Left ventricle myocardium inferior (tissue), 1 donor: ENCODE measurements around the gene DNAAF8. TPM values are rescaled to one million over a fixed set of nuclear protein-coding genes. Genes with fewer than 3 reads are reported as not detected.

ENCODE experiments used
- DNase-seq: peaks from one replicate; pipeline ENCODE4 v3.0.0-alpha.2; 2020
- H3K27ac ChIP-seq: fragments of 200-600 bp; replicated peaks from 2 replicates; pipeline ENCODE4 v1.8.0; 2021
- H3K27me3 ChIP-seq: fragments of 200-600 bp; 2 replicates; pipeline ENCODE4 v1.8.0; 2021; ENCODE audit warnings: low read depth
- H3K36me3 ChIP-seq: fragments of 200-600 bp; 2 replicates; pipeline ENCODE4 v1.8.0; 2021
- H3K4me1 ChIP-seq: fragments of 200-600 bp; 2 replicates; pipeline ENCODE4 v1.8.0; 2021
- H3K4me3 ChIP-seq: fragments of 200-600 bp; 2 replicates; pipeline ENCODE4 v1.8.0; 2021; ENCODE audit warnings: mild to moderate bottlenecking, moderate library complexity
- H3K9me3 ChIP-seq: fragments of 200-600 bp; replicated peaks from 2 replicates; pipeline ENCODE4 v1.8.0; 2021
- intact Hi-C: fragments of 100-400 bp; cut with micrococcal nuclease; formaldehyde crosslinking; loops from one replicate; pipeline ENCODE4 v1.11.0; 2022
- total RNA-seq: library from RNA; stranded (reverse); fragmentation: NEBNext Ultra II Directional; extraction: Animal tissue kit (Norgen Biotek cat#: 25700); gene quantifications from one replicate; pipeline ENCODE4 v1.2.1, GENCODE V29; 2021
- TF ChIP-seq, protein P1 (sequence below): fragments of 200-600 bp; IDR thresholded peaks from 2 replicates; pipeline ENCODE4 v1.8.0; 2021; ENCODE audit warnings: antibody characterized with exemption, mild to moderate bottlenecking, borderline replicate concordance
- donor health status: DM: no; HTN: yes; CAD: no; lungs with severe emphysema.

DNAAF8 gene
- total RNA-seq, 1 donor from 2014 or later: 0.77 TPM

DNA sequence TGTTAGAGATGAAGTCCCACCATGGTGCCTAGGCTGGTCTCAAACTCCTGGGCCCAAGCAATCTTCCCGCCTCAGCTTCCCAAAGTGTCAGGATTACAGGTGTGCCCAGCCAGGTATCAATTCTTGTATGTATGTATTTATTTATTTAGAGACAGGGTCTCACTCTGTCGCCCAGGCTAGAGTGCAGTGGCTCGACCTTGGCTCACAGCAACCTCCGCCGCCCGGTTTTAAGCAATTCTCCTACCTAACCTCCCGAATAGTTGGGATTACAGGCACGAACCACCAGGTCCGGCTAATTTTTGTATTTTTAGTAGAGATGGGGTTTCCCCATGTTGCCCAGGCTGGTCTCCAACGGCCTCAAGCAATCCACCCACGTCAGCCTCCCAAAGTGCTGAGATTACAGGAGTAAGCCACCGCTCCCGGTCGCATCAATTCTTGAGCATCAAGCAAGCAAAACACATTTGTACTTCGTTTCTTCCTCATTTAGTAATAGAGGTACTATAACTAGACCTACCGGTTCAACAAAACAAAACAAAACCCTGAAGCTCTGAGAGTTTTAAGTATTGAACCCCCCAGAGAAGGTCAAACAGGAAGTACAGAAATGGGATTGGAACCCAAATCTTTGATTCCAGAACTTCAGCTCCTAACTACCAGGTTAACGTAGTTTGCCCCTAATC is 33.7 kb downstream of the DNAAF8 start:
- H3K9me3 ChIP-seq: no peaks in the 10 kb centered on the region
- peaks cover 22% of the 10 kb centered on the region for H3K36me3 ChIP-seq
- peak overlapping the region; percentile 86 for H3K4me3 ChIP-seq
- TF ChIP-seq, protein P1, sequence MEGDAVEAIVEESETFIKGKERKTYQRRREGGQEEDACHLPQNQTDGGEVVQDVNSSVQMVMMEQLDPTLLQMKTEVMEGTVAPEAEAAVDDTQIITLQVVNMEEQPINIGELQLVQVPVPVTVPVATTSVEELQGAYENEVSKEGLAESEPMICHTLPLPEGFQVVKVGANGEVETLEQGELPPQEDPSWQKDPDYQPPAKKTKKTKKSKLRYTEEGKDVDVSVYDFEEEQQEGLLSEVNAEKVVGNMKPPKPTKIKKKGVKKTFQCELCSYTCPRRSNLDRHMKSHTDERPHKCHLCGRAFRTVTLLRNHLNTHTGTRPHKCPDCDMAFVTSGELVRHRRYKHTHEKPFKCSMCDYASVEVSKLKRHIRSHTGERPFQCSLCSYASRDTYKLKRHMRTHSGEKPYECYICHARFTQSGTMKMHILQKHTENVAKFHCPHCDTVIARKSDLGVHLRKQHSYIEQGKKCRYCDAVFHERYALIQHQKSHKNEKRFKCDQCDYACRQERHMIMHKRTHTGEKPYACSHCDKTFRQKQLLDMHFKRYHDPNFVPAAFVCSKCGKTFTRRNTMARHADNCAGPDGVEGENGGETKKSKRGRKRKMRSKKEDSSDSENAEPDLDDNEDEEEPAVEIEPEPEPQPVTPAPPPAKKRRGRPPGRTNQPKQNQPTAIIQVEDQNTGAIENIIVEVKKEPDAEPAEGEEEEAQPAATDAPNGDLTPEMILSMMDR: no peak
- no peak for DNase-seq
- intact Hi-C loops: no loop called here
- H3K27ac ChIP-seq: peak overlapping the region; percentile 91
- no peaks in the 10 kb centered on the region for H3K27me3 ChIP-seq
- peaks cover 39% of the 10 kb centered on the region for H3K4me1 ChIP-seq

- H3K4me3 ChIP-seq: peak overlapping the region; percentile 86
- H3K4me1 ChIP-seq: peaks cover 39% of the 10 kb centered on the region
- TF ChIP-seq, protein P1: no peak
- H3K36me3 ChIP-seq: peaks cover 15% of the 10 kb centered on the region
- peak; percentile 99 for DNase-seq
- no peaks in the 10 kb centered on the region for H3K9me3 ChIP-seq
- intact Hi-C loops: no loop called here
- no peaks in the 10 kb centered on the region for H3K27me3 ChIP-seq
- peak overlapping the region; percentile 91 for H3K27ac ChIP-seq
Observed at GRCh38 chr16:4768549-4769305, 34.4 kb downstream of the DNAAF8 start.

GRCh38 chr16:4769306-4769638 is 34.9 kb downstream of the DNAAF8 start:
- Histone ChIP-seq H3K27me3 (no peaks in the 10 kb centered on the region), H3K36me3 (peaks cover 9% of the 10 kb centered on the region), H3K4me1 (peaks cover 39% of the 10 kb centered on the region), H3K9me3 (no peaks in the 10 kb centered on the region), H3K27ac (peak overlapping the region; percentile 91), H3K4me3 (peak overlapping the region; percentile 86)
- intact Hi-C loops: no loop called here
- TF ChIP-seq, protein P1: no peak
- DNase-seq: no peak

- no peaks in the 10 kb centered on the region for H3K36me3 ChIP-seq
- DNase-seq: no peak
- intact Hi-C loops: no loop called here
- no peaks in the 10 kb centered on the region for H3K27me3 ChIP-seq
- TF ChIP-seq, protein P1: no peak
- no peaks in the 10 kb centered on the region for H3K9me3 ChIP-seq
- no peak overlapping the region for H3K27ac ChIP-seq
- peaks cover 20% of the 10 kb centered on the region for H3K4me1 ChIP-seq
- no peak overlapping the region for H3K4me3 ChIP-seq
Observed at GRCh38 chr16:4771646-4772045, 37.3 kb downstream of the DNAAF8 start.

- intact Hi-C loops: no loop called here
- no peaks in the 10 kb centered on the region for H3K36me3 ChIP-seq
- no peak overlapping the region for H3K27ac ChIP-seq
- H3K27me3 ChIP-seq: no peaks in the 10 kb centered on the region
- H3K9me3 ChIP-seq: no peaks in the 10 kb centered on the region
- no peak overlapping the region for H3K4me3 ChIP-seq
- peaks cover 15% of the 10 kb centered on the region for H3K4me1 ChIP-seq
- TF ChIP-seq, protein P1: no peak
- DNase-seq: no peak
Observed at GRCh38 chr16:4772351-4772750, 38.0 kb downstream of the DNAAF8 start.
